HepG2 (cell line): ENCODE measurements around the gene CDK8. TPM values are rescaled to one million over a fixed set of nuclear protein-coding genes. Genes with fewer than 3 reads are reported as not detected.

Source experiments
- EHMT2 ChIP-seq: fragments of 200-600 bp; sonication (generic); IDR thresholded peaks from 2 replicates; pipeline ENCODE4 v1.7.0; 2017; ENCODE audit warnings: antibody characterized with exemption, low read depth, low read length, borderline replicate concordance
- FOXC1 ChIP-seq: sonication (generic); formaldehyde crosslinking; IDR thresholded peaks from 2 replicates; pipeline ENCODE4 v1.8.0; 2022; ENCODE audit warnings: mild to moderate bottlenecking, missing genetic modification reagents, borderline replicate concordance
- KDM3A ChIP-seq: IDR thresholded peaks from 2 replicates; pipeline ENCODE4 v1.6.1; 2018; ENCODE audit warnings: low read depth, missing compliant biosample characterization
- PHF5A ChIP-seq: IDR thresholded peaks from one replicate; pipeline ENCODE4 v1.6.1; 2018; ENCODE audit warnings: low read depth, missing genetic modification reagents; ENCODE audit not compliant: unreplicated experiment
- RBAK ChIP-seq: sonication (generic); formaldehyde crosslinking; IDR thresholded peaks from 2 replicates; pipeline ENCODE4 v1.5.1; 2020; ENCODE audit warnings: mild to moderate bottlenecking, missing genetic modification reagents
- REL ChIP-seq: sonication (generic); formaldehyde crosslinking; conservative IDR thresholded peaks from 2 replicates; pipeline ENCODE4 v1.8.0; 2022; ENCODE audit warnings: mild to moderate bottlenecking, missing genetic modification reagents, moderate library complexity
- RFX3 ChIP-seq: IDR thresholded peaks from 2 replicates; pipeline ENCODE4 v1.6.1; 2016; ENCODE audit warnings: missing biosample characterization, missing genetic modification reagents
- RFXANK ChIP-seq: IDR thresholded peaks from 2 replicates; pipeline ENCODE4 v1.6.1; 2016
- RNF2 ChIP-seq: fragments of 450-650 bp; conservative IDR thresholded peaks from 2 replicates; pipeline ENCODE4 v1.6.1; 2016; ENCODE audit warnings: low read depth
- SMC3 ChIP-seq: IDR thresholded peaks from 2 replicates; pipeline ENCODE4 v1.6.1; 2011; ENCODE audit warnings: low read length, improper control_type of control experiment
- SSRP1 ChIP-seq: IDR thresholded peaks from 2 replicates; pipeline ENCODE4 v1.6.1; 2016; ENCODE audit warnings: control low read depth
- TBX2 ChIP-seq: sonication (generic); formaldehyde crosslinking; IDR thresholded peaks from 2 replicates; pipeline ENCODE4 v1.5.0; 2020; ENCODE audit warnings: missing genetic modification reagents, mild to moderate bottlenecking, borderline replicate concordance
- TP53 ChIP-seq: sonication (generic); formaldehyde crosslinking; conservative IDR thresholded peaks from 2 replicates; pipeline ENCODE4 v1.4.0; 2020; ENCODE audit warnings: missing genetic modification reagents
- ZFP36 ChIP-seq: fragments of 150-350 bp; IDR thresholded peaks from 2 replicates; pipeline ENCODE4 v1.6.1; 2018; ENCODE audit warnings: borderline replicate concordance, low read length, low read depth; ENCODE audit not compliant: partially characterized antibody
- ZNF121 ChIP-seq: sonication (generic); formaldehyde crosslinking; IDR thresholded peaks from 2 replicates; pipeline ENCODE4 v1.5.0; 2020; ENCODE audit warnings: mild to moderate bottlenecking, missing genetic modification reagents
- ZNF296 ChIP-seq: sonication (generic); formaldehyde crosslinking; conservative IDR thresholded peaks from 2 replicates; pipeline ENCODE4 v1.5.0; 2020; ENCODE audit warnings: mild to moderate bottlenecking, missing genetic modification reagents
- ZSCAN9 ChIP-seq: IDR thresholded peaks from 2 replicates; pipeline ENCODE4 v1.6.1; 2016; ENCODE audit warnings: borderline replicate concordance
- polyA plus RNA-seq, 8 experiments: library from polyadenylated mRNA; depleted of rRNA in 3 of 8; stranded (reverse) in 7 of 8; unstranded in 1 of 8; fragments of >200 nt; fragmentation: Illumina TruSeq in 4 of 8; extraction: Trizol in 4 of 8; gene quantifications; 2 replicates each; pipeline versions ENCODE4 v1.2.1 to v1.2.3, GENCODE V29; 2011 to 2016; ENCODE audit warnings: low read depth in 4 of 8, missing spikeins in 1 of 8, mixed read lengths in 1 of 8; ENCODE audit not compliant: insufficient read depth in 1 of 8
- total RNA-seq, 5 experiments: library from RNA; depleted of rRNA; stranded (reverse); fragments of >200 nt; fragmentation: Illumina TruSeq; extraction: Trizol; gene quantifications; 2 replicates each; pipeline ENCODE4 v1.2.3, GENCODE V29; 2016; ENCODE audit warnings: low read depth in 1 of 5
- TF ChIP-seq, protein P1 (sequence below): sonication (generic); IDR thresholded peaks from 2 replicates; pipeline ENCODE4 v1.6.1; 2016; ENCODE audit warnings: low read depth, borderline replicate concordance
- TF ChIP-seq, protein P2 (sequence below): sonication (generic); formaldehyde crosslinking; IDR thresholded peaks from 2 replicates; pipeline ENCODE4 v1.9.0; 2021; ENCODE audit warnings: missing genetic modification reagents, borderline replicate concordance
- TF ChIP-seq, protein P3 (sequence below): sonication (generic); formaldehyde crosslinking; IDR thresholded peaks from 2 replicates; pipeline ENCODE4 v1.4.0; 2020; ENCODE audit warnings: mild to moderate bottlenecking, missing genetic modification reagents
- TF ChIP-seq, protein P4 (sequence below): sonication (generic); formaldehyde crosslinking; IDR thresholded peaks from 2 replicates; pipeline ENCODE4 v1.8.0; 2022; ENCODE audit warnings: mild to moderate bottlenecking, missing genetic modification reagents, moderate library complexity
- TF ChIP-seq, protein P5 (sequence below): sonication (generic); formaldehyde crosslinking; IDR thresholded peaks from 2 replicates; pipeline ENCODE4 v1.8.0; 2022; ENCODE audit warnings: low read depth, missing genetic modification reagents

Gene CDK8
- total and polyA plus RNA-seq, 2 of the 13 experiments (the other 11 are each of a cell fraction or from before 2014, with no cell fraction given) = 15.8 to 16.4 TPM

DNA sequence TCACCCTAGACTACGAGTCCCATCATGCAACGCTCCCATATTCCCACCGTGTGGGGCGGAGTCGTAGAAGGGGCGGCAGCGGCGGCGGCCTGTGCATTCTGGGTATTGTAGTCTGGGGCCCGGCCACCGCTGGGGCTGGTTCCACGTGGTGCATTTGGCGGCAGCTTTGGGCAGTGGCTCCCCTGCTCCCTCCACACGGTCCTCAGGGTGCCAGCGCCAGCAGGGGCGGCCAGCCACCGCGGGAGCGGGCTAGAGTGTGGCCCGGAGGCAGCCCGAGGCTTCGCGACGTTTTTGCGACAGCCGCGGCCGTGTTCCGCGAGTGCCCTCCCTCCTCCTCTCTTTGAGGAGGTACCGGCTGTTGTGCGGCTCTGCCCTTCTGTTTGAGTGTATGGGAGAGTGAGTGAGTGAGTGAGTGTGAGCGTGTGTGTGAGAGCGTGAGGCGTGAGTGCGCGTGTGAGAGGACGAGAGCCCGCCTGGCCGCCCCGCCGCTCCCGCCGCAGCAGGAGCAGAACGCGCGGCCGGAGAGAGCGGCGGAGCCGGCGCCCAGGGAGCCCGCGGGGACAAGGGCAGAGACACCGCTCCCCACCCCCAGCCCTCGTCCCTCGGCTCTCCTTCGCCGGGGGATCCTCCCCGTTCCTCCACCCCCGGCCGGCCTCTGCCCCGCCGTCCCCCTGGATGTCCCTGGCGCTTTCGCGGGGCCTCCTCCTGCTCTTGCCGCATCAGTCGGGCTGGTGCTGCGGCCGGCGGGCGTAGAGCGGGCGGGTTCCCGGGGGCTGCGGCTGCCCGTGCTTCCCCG is at the start of gene CDK8 (continued):
- TF ChIP-seq, protein P1, sequence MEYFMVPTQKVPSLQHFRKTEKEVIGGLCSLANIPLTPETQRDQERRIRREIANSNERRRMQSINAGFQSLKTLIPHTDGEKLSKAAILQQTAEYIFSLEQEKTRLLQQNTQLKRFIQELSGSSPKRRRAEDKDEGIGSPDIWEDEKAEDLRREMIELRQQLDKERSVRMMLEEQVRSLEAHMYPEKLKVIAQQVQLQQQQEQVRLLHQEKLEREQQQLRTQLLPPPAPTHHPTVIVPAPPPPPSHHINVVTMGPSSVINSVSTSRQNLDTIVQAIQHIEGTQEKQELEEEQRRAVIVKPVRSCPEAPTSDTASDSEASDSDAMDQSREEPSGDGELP = no peak; the same call in 1 of the 2 replicates
- TF ChIP-seq, protein P2, sequence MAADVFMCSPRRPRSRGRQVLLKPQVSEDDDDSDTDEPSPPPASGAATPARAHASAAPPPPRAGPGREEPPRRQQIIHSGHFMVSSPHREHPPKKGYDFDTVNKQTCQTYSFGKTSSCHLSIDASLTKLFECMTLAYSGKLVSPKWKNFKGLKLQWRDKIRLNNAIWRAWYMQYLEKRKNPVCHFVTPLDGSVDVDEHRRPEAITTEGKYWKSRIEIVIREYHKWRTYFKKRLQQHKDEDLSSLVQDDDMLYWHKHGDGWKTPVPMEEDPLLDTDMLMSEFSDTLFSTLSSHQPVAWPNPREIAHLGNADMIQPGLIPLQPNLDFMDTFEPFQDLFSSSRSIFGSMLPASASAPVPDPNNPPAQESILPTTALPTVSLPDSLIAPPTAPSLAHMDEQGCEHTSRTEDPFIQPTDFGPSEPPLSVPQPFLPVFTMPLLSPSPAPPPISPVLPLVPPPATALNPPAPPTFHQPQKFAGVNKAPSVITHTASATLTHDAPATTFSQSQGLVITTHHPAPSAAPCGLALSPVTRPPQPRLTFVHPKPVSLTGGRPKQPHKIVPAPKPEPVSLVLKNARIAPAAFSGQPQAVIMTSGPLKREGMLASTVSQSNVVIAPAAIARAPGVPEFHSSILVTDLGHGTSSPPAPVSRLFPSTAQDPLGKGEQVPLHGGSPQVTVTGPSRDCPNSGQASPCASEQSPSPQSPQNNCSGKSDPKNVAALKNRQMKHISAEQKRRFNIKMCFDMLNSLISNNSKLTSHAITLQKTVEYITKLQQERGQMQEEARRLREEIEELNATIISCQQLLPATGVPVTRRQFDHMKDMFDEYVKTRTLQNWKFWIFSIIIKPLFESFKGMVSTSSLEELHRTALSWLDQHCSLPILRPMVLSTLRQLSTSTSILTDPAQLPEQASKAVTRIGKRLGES (CRISPR knock-in tag) = no peak; the same call in 1 of the 2 replicates
- TF ChIP-seq, protein P3, sequence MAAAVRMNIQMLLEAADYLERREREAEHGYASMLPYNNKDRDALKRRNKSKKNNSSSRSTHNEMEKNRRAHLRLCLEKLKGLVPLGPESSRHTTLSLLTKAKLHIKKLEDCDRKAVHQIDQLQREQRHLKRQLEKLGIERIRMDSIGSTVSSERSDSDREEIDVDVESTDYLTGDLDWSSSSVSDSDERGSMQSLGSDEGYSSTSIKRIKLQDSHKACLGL = peak; percentile 52; the same call in 1 of the 2 replicates
- no peak for TF ChIP-seq REL
- no peak for TF ChIP-seq SMC3
- no peak; the same call in 1 of the 2 replicates for TF ChIP-seq ZSCAN9 (CRISPR knock-in tag)
- TF ChIP-seq FOXC1 (CRISPR knock-in tag) = peak; percentile 59; the same call in 1 of the 2 replicates
- TF ChIP-seq RFXANK = no peak
- no peak for TF ChIP-seq EHMT2
- TF ChIP-seq PHF5A (CRISPR knock-in tag) = no peak
- no peak for TF ChIP-seq TP53 (CRISPR knock-in tag)
- TF ChIP-seq ZNF296 = no peak
- TF ChIP-seq TBX2 = peak; percentile 28; the same call in 1 of the 2 replicates
- TF ChIP-seq, protein P4, sequence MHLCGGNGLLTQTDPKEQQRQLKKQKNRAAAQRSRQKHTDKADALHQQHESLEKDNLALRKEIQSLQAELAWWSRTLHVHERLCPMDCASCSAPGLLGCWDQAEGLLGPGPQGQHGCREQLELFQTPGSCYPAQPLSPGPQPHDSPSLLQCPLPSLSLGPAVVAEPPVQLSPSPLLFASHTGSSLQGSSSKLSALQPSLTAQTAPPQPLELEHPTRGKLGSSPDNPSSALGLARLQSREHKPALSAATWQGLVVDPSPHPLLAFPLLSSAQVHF (CRISPR knock-in tag) = no peak
- TF ChIP-seq ZNF121 (CRISPR knock-in tag) = no peak
- TF ChIP-seq RBAK (CRISPR knock-in tag) = no peak
- no peak for TF ChIP-seq RFX3 (CRISPR knock-in tag)
- TF ChIP-seq RNF2 = 0 out of 2 replicates have a peak, but pooled peaks have one; percentile 54
- TF ChIP-seq, protein P5, sequence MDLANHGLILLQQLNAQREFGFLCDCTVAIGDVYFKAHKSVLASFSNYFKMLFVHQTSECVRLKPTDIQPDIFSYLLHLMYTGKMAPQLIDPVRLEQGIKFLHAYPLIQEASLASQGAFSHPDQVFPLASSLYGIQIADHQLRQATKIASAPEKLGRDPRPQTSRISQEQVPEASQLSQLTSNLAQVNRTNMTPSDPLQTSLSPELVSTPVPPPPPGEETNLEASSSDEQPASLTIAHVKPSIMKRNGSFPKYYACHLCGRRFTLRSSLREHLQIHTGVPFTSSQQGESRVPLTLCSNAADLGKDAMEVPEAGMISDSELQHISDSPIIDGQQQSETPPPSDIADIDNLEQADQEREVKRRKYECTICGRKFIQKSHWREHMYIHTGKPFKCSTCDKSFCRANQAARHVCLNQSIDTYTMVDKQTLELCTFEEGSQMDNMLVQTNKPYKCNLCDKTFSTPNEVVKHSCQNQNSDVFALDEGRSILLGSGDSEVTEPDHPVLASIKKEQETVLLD (CRISPR knock-in tag) = no peak
- TF ChIP-seq SSRP1 (CRISPR knock-in tag) = no peak
- TF ChIP-seq ZFP36 = no peak
- no peak for TF ChIP-seq KDM3A (CRISPR knock-in tag)
